Kidney (tissue), 14 donors: ENCODE measurements around the gene RECQL5. TPM values are rescaled to one million over a fixed set of nuclear protein-coding genes. Genes with fewer than 3 reads are reported as not detected.

ENCODE experiments used
- DNase-seq, 5 donors: peaks; one replicate each; pipeline ENCODE4 v3.0.0-alpha.2; 2013 to 2020
- FAIRE-seq: peaks from 2 replicates; lab custom pipeline; 2012; peaks lifted over from hg19 to GRCh38; lab: Jason Lieb, UNC
- H3K27ac ChIP-seq, 2 donors: one replicate each; pipeline ENCODE4 v1.7.0; 2013; ENCODE audit warnings: low read depth in 2 of 2, low read length in 2 of 2, inconsistent platforms in 1 of 2
- H3K27me3 ChIP-seq: one replicate; pipeline ENCODE4 v1.7.1; 2013; ENCODE audit warnings: low read length, inconsistent platforms; ENCODE audit not compliant: control insufficient read depth, insufficient read depth
- H3K36me3 ChIP-seq, 3 donors: one replicate each; pipeline versions ENCODE4 v1.7.0 to v1.7.1; 2013; ENCODE audit warnings: low read length in 3 of 3, control low read depth in 1 of 3, inconsistent platforms in 1 of 3; ENCODE audit not compliant: insufficient read depth in 3 of 3, control insufficient read depth in 2 of 3
- H3K4me1 ChIP-seq, 3 donors: one replicate each; pipeline versions ENCODE4 v1.7.0 to v1.7.1; 2013; ENCODE audit warnings: low read length in 3 of 3, inconsistent platforms in 1 of 3, low read depth in 1 of 3; ENCODE audit not compliant: control insufficient read depth in 2 of 3, insufficient read depth in 2 of 3
- H3K4me3 ChIP-seq, 3 donors: one replicate each; pipeline versions ENCODE4 v1.7.0 to v1.8.1; 2013; ENCODE audit warnings: low read length in 3 of 3, control low read depth in 1 of 3, inconsistent platforms in 1 of 3
- H3K9ac ChIP-seq, 3 donors: one replicate each; pipeline versions ENCODE4 v1.7.0 to v1.7.1; 2013; ENCODE audit warnings: low read length in 3 of 3, control low read depth in 1 of 3, inconsistent platforms in 1 of 3
- H3K9me3 ChIP-seq, 3 donors: one replicate each; pipeline versions ENCODE4 v1.7.0 to v1.7.1; 2013; ENCODE audit warnings: low read length in 3 of 3, control low read depth in 1 of 3, inconsistent platforms in 1 of 3; ENCODE audit not compliant: control insufficient read depth in 2 of 3, insufficient read depth in 1 of 3
- CTCF ChIP-seq: IDR thresholded peaks from 3 replicates; pipeline ENCODE4 v1.5.1; 2012; ENCODE audit warnings: mild to moderate bottlenecking, moderate library complexity, borderline replicate concordance; ENCODE audit not compliant: insufficient read depth; ENCODE audit errors: extremely low read depth
- intact Hi-C: fragments of 100-400 bp; cut with DNase I; formaldehyde crosslinking; loops from one replicate; pipeline ENCODE4 v1.11.1; 2022
- polyA plus RNA-seq: library from polyadenylated mRNA; stranded (reverse); fragments of 350-450 nt; fragmentation: Illumina TruSeq; extraction: RNeasy Lipid Tissue Mini Kit (QIAGEN cat#74804); gene quantifications from one replicate; pipeline ENCODE4 v1.2.3, GENCODE V29; 2014; ENCODE audit warnings: low read depth, low replicate concordance; ENCODE audit not compliant: insufficient read depth
- total RNA-seq: library from RNA; stranded (reverse); fragmentation: NEBNext Ultra II Directional; extraction: Animal tissue kit (Norgen Biotek cat#: 25700); gene quantifications from one replicate; pipeline ENCODE4 v1.2.1, GENCODE V29; 2021
- donor health status: control.
- donor health status: control.
- donor health status: control.
- donor health status: control.
- donor health status: control.
- donor health status: DM: yes; HTN: yes; CAD: no.
- donor health status: Normal renal cell carcinoma (clear cell type).

The RECQL5 gene
- total and polyA plus RNA-seq, 2 donors from 2014 or later: 40.0 to 51.6 TPM

GRCh38 chr17:75652341-75652740, 14.6 kb downstream of the RECQL5 start:
- H3K27ac ChIP-seq: no peak overlapping the region
- intact Hi-C loops: no loop called here
- no peak for FAIRE-seq
- H3K4me1 ChIP-seq: no peaks in the 10 kb centered on the region
- H3K9me3 ChIP-seq: no peaks in the 10 kb centered on the region
- H3K27me3 ChIP-seq: no peaks in the 10 kb centered on the region
- peaks cover 2 to 20% (median 15%) of the 10 kb centered on the region in 3 donors for H3K36me3 ChIP-seq
- H3K4me3 ChIP-seq: no peak overlapping the region
- DNase-seq: peak in 1 of 5 donors; percentile 55
- TF ChIP-seq CTCF: no peak
- H3K9ac ChIP-seq: no peak overlapping the region

GRCh38 chr17:75650874-75651273, 16.1 kb downstream of the RECQL5 start:
- no peak for FAIRE-seq
- H3K9me3 ChIP-seq: no peaks in the 10 kb centered on the region
- TF ChIP-seq CTCF: no peak
- no peak overlapping the region for H3K9ac ChIP-seq
- intact Hi-C loops: no loop called here
- no peaks in the 10 kb centered on the region for H3K27me3 ChIP-seq
- H3K4me1 ChIP-seq: peaks cover 0 to 11% (median 8%) of the 10 kb centered on the region in 3 donors
- peak in 1 of 5 donors; percentile 40 for DNase-seq
- no peak overlapping the region for H3K27ac ChIP-seq
- peaks cover 0 to 15% (median 15%) of the 10 kb centered on the region in 3 donors for H3K36me3 ChIP-seq
- H3K4me3 ChIP-seq: no peak overlapping the region

- no peaks in the 10 kb centered on the region for H3K27me3 ChIP-seq
- intact Hi-C loops: no loop called here
- H3K4me1 ChIP-seq: peaks cover 0 to 23% (median 18%) of the 10 kb centered on the region in 3 donors
- no peak for TF ChIP-seq CTCF
- H3K4me3 ChIP-seq: no peak overlapping the region
- no peak overlapping the region for H3K27ac ChIP-seq
- DNase-seq (peak in 1 of 5 donors; percentile 45), FAIRE-seq (no peak)
- H3K36me3 ChIP-seq: peaks cover 0 to 15% (median 15%) of the 10 kb centered on the region in 3 donors
- H3K9ac ChIP-seq: no peak overlapping the region
- no peaks in the 10 kb centered on the region for H3K9me3 ChIP-seq
Measured at GRCh38 chr17:75649687-75650086, 17.3 kb downstream of the RECQL5 start.

GRCh38 chr17:75647921-75648320, 19.0 kb downstream of the RECQL5 start:
- peaks cover 0 to 37% (median 26%) of the 10 kb centered on the region in 3 donors for H3K4me1 ChIP-seq
- no peak for TF ChIP-seq CTCF
- FAIRE-seq: no peak
- intact Hi-C loops: no loop called here
- H3K9ac ChIP-seq: no peak overlapping the region
- H3K27ac ChIP-seq: no peak overlapping the region
- no peak overlapping the region for H3K4me3 ChIP-seq
- no peaks in the 10 kb centered on the region for H3K27me3 ChIP-seq
- peaks cover 0 to 15% (median 10%) of the 10 kb centered on the region in 3 donors for H3K36me3 ChIP-seq
- peak in 1 of 5 donors; percentile 43 for DNase-seq
- no peaks in the 10 kb centered on the region for H3K9me3 ChIP-seq
